Measurements from ENCODE around the gene FHAD1.
A peak's percentile ranks its signal among the peaks of the same experiment; 100 is the strongest.
"Not testable (repeated sequence)": the region's sequence is repeated elsewhere in the genome, so short reads cannot be mapped to it uniquely, and the experiment has no call there.

Gene FHAD1

DNA sequence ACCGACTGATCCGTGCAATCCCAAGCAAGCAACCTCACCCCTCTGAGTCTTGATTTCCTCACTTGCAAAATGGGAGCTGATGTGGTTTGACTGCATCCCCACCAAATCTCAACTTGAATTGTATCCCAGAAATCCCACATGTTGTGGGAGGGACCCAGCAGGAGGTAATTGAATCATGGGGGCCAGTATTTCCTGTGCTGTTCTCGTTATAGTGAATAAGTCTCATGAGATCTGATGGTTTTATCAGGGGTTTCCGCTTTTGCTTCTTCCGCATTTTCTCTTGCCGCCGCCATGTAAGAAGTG lies 58.4 kb downstream of the FHAD1 start:
- no peak for DNase-seq (ENCODE audit: low spot score)

GRCh38 chr1:15306352-15306751 lies 59.3 kb downstream of the FHAD1 start:
- not testable (repeated sequence) for DNase-seq (ENCODE audit: low spot score)

DNA sequence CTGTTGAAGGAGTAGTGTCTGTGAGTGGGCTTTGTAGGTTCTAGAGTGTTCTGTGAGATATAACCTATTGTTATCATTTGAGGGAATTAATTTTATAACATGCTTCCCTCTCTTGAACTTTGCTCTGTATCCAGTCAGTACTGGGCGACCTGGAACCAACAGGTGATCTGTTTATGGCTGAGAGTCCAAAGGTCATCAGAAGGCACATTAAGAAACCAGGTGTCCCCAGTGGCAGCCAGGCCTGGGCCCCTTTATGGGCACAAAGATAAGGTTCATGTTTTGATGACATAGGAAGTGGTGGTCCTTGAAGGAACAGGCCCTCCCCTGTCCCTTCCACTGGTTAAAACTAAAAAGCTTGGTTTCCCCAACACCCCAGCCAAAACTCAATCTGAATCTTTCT lies 61.1 kb downstream of the FHAD1 start:
- no peak for DNase-seq (ENCODE audit: low spot score)

DNA sequence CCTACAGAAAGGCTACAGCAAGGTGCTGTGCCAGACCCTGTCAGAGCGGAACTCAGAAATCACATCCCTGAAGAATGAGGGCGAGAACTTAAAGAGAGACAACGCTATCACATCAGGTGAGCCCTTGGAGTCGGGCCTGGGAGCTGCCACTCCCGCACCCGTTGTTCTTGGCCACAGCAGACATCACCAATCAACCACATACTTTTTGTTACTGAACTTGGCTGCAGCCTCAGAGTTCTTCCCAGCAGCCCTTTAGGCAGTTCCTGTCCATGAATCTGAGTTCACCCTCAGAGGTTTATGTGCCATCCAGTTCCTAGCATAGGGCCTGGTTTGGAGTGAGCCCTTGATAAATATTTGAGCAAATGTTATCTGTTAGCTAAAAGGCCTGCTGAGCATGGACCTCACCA lies 61.6 kb downstream of the FHAD1 start:
- DNase-seq (ENCODE audit: low spot score): no peak

GRCh38 chr1:15309687-15310086 lies 62.7 kb downstream of the FHAD1 start:
- no peak for DNase-seq (ENCODE audit: low spot score)

GRCh38 chr1:15310544-15310943 lies 63.5 kb downstream of the FHAD1 start:
- no peak for DNase-seq (ENCODE audit: low spot score)

DNA sequence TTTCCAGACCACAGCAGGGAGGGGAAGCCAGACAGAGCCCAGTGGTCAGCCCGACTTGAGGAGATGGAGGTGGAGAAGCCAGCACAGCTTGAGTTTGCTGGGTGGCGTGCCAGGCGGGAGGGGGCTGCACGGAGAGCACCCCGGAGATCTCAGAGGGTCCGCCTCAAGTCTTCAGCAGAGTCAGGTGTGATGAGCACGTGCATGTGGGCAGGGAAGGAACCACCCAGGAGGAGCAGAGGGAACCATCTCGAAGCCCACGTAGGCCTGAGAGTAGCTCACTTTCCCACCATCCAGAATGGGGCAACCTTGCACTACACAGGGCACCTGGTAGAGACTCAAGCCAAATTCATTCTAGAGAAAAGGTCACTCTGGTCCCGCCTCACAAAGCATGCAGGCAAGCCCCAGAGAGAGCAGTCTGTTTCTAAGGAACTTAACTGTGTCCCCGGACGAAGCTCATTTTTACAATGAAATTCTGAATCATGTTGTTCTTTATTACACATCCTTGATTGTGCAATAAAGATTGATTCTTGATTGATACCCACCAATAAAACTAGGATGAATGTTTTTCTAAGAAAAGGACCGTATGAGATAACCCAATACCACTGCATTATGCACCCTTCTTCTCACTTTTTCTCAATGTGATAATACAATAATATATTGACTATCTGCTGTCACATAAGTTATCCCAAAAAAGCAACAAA lies 64.2 kb downstream of the FHAD1 start:
- no peak for DNase-seq (ENCODE audit: low spot score)

- DNase-seq (ENCODE audit: low spot score): no peak
These were observed 64.9 kb downstream of the FHAD1 start for GRCh38 chr1:15311880-15312279.

- no peak for DNase-seq (ENCODE audit: low spot score)
These were observed 65.8 kb downstream of the FHAD1 start for GRCh38 chr1:15312626-15313411.

- no peak for DNase-seq (ENCODE audit: low spot score)
These were observed 67.6 kb downstream of the FHAD1 start for GRCh38 chr1:15314328-15315281.

DNA sequence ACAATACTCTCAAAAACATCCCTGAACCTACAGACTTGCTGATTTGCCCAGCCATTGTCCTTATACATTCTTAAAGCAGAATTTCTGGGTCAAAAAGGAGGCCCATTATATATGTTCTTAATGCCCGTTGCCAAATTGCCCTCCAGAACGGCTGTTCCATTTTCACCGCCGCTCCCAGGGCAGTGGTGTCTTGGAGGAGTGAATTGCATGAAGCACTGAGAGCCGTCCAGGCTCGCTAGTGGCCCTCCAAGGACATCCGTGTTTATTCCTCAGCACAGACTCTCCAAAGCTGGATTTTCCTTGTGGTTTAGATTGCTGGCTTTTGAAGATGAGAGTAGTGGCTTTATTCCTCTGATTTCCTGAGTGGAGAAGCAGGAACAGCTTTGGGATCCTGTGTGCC lies 68.8 kb downstream of the FHAD1 start:
- DNase-seq (ENCODE audit: low spot score): no peak

GRCh38 chr1:15316510-15316909 lies 69.5 kb downstream of the FHAD1 start:
- no peak for DNase-seq (ENCODE audit: low spot score)

GRCh38 chr1:15320267-15320666 lies 73.2 kb downstream of the FHAD1 start:
- no peak for DNase-seq (ENCODE audit: low spot score)

GRCh38 chr1:15321601-15322000 lies 74.6 kb downstream of the FHAD1 start:
- no peak for DNase-seq (ENCODE audit: low spot score)

GRCh38 chr1:15322648-15323350 lies 75.8 kb downstream of the FHAD1 start:
- no peak for DNase-seq (ENCODE audit: low spot score)

- DNase-seq (ENCODE audit: low spot score): peak; percentile 63
These were observed 76.4 kb downstream of the FHAD1 start for GRCh38 chr1:15323351-15323988.

- no peak for DNase-seq (ENCODE audit: low spot score)
These were observed 77.2 kb downstream of the FHAD1 start for GRCh38 chr1:15323989-15324868.

GRCh38 chr1:15324869-15325335 lies 77.9 kb downstream of the FHAD1 start:
- no peak for DNase-seq (ENCODE audit: low spot score)

DNA sequence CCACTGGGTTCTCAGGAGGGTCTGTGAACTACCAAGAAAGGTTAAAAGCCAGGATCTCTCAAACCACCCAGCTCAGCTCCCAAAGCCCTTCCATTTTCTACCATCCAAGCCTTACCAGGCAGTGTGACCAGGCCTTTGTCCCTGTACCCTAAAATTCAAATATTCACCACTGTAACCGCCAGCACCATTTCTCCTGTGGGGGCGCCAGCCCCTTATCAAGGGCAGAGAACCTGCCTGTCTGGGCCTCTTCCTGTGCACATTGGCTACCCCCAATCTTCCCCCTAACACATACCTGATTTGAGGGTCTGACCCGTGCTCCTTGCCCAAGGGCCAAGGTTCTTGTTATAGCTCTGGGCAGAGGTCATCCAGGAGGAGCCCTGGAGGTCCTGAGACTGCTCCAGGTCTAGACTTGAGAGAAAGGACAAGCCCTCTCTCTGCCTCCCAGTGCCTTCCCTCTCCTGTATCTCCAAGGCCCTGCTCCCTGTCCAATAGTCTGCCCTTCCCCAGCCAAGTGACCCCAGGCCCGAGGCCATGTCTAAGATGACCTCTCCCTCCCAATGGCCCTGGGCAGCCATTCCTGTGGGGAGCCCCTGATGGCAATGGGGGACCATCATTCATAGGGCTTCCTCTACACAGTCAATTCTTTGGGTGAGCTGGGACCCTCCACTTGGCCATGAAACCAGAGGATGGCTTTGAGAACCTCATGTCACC lies 78.5 kb downstream of the FHAD1 start:
- no peak for DNase-seq (ENCODE audit: low spot score)
